HG02981 (cell line): ENCODE data around the gene MROH2A.

Source experiments
- ATAC-seq: cut with Tn5 transposase; IDR thresholded peaks from one replicate; pipeline ENCODE4 v1.9.1; 2021; ENCODE audit warnings: mild to moderate bottlenecking, moderate library complexity; ENCODE audit not compliant: unreplicated experiment

MROH2A gene

GRCh38 chr2:233818639-233819621 lies 40.8 kb downstream of the MROH2A start:
- ATAC-seq: no peak

GRCh38 chr2:233819884-233820773 lies 42.0 kb downstream of the MROH2A start:
- no peak for ATAC-seq

GRCh38 chr2:233820774-233821105 lies 42.6 kb downstream of the MROH2A start:
- ATAC-seq: no peak

DNA sequence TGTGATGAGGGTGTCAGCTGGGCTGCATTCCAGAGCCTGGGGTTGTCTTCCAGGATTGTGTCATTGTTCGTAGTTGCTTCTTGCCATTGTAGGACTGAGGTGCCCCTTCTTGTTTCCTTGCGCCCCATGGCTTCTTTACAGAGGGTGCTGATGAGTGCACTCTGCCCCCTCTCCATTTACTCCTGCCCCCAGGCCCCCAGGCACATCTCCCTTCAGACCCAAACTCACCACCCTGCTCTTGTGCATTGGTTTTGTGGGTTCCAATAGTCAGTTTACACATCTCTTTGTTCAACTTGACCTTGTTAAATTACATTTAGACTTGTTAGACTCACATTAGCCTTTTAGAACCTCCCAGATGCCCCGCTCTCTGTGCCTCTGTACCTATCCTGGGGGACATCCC lies 43.1 kb downstream of the MROH2A start:
- ATAC-seq: no peak

DNA sequence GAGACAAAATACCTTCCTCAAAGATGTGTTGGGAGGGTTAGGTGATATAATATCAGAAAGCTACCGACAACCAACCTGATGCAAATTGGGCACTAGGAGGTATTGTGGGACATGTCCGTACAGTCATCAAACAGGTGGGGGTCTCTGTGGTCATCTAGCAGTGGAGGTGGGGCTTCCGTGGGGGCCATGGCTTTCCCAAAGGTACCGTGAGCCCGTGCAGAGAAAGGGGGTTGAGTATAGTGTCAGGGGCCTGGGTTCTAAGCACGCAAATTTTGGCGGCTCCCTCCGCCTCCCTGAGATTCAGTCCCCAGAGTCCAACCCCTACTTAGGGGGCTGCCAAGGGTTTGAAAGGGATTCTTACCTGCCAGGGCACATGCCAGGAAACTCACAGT lies 43.6 kb downstream of the MROH2A start:
- ATAC-seq: no peak

DNA sequence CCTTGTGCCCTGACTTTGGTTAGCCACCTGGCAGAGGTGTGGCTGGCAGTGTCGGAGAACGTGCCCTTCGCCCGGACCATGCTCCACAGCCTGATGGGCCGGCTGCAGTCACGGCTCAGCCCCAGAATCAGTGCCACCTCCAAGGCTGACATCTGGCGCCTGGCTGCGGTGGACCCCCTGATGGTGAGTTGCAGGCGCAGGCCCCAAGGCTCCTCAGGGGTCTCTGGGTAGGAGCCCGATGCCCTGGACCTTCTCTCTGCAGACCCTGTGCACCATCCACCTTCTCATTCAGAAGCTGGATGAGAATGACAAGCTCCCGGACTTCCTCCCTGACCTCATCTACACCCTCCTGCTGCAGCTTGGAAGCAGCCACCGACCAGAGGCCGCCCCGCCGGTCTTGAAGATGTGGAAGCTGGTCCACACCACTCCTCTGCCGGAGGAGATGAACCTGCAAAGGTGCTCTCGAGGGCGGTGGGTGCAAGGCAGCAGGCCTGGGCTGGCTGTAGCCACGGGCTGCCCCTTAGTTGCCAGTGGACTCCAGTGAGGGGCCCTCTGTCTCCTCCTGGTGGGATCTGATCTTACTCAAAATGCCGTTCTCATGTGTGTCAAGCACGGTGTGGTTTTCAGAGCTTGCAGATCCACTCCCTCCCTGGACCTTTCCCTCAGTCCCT lies 44.1 kb downstream of the MROH2A start:
- ATAC-seq: no peak

- no peak for ATAC-seq
Measured at GRCh38 chr2:233822781-233823730, 44.9 kb downstream of the MROH2A start.

GRCh38 chr2:233823731-233824121 lies 45.6 kb downstream of the MROH2A start:
- no peak for ATAC-seq

DNA sequence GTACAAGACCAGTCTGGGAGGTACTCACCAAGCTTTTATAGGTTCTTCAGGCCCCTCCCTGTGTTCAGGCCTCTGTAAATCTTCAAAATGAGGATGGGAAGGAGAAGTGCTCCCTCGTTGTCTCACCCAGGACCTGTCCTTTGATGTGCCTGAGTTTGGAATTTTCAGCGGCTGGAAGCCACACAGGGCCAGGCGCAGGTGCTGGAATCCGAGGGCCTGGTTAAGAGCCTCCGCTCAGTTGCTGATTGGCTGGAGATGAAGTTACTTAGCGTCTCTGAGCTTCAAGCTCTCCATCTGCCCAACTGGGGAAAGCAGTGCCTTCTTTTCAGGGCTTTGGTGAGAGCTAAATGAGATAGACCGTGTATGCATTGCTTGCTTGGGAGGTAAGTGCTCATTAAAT lies 46.2 kb downstream of the MROH2A start:
- no peak for ATAC-seq

- no peak for ATAC-seq
Measured at GRCh38 chr2:233828546-233829192, 50.5 kb downstream of the MROH2A start.

- no peak for ATAC-seq
Measured at GRCh38 chr2:233829193-233830110, 51.3 kb downstream of the MROH2A start.

- no peak for ATAC-seq
Measured at GRCh38 chr2:233830111-233830802, 52.1 kb downstream of the MROH2A start.

- no peak for ATAC-seq
Measured at GRCh38 chr2:233831011-233831721, 53.0 kb downstream of the MROH2A start.

DNA sequence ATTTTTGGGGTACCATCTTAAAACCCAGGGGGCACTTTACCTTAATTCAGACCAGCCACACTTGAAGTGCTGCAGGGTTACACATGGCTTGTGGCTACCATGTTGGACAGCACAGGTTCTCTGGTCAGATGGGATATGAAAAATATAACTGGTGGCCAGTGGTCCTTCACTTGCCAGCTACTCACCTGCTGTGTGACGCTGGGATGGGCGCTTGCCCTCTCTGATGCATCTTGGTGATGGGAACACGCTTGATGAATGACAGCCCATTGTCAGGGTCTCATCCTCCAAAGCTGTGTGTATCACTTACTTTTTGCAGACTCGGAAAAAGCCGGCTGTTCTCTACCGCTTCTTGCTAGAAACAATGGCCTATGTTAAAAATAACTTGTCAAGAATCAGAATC lies 53.7 kb downstream of the MROH2A start:
- ATAC-seq: no peak

- no peak for ATAC-seq
Measured at GRCh38 chr2:233832414-233832813, 54.3 kb downstream of the MROH2A start.

DNA sequence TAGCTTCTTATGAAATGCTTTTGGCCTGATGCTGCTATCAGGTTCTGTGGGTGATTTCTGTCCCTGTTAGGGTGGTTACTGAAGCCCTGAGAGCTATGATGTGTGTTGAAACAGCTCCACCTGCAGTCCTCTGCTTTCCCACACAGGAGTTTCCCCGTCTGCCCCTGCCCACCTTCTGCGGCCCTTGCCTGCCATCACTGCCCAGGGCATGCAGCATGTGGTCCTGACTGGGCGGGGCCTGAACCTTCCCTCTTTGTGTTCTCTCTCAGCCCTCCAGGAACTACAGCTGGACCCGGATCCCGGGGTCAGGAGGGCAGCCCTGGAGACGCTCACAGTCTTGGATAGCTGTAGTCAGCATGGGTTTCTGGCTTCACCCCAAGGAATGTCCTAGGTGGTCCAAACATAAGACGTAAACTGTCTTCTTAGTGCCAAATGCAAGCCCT lies 54.8 kb downstream of the MROH2A start:
- no peak for ATAC-seq

DNA sequence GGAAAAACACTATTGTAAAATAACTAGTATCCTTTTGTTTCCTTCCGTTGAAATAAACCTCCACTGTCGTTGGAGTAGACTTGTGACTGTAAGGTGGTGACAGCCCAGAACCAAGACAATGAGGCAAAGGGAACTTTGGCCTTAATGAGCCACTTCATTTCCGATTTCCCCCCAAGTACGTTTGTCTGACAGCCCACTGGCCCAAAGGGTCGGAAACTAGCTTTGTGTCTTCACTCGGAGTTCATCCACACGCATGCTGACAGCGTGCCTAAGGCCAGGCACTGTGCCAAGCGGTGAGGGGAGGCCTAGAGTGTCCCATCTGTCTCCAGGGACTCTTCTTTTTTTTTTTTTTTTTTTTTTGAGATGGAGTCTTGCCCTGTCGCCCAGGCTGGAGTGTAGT lies 55.2 kb downstream of the MROH2A start:
- ATAC-seq: no peak
